Measurements from ENCODE around the gene CLEC19A. TPM values are rescaled to one million over a fixed set of nuclear protein-coding genes. Genes with fewer than 3 reads are reported as not detected.

The CLEC19A gene
- total RNA-seq, 1 experiment from 2014 or later, result 0.41 TPM

GRCh38 chr16:19356024-19356952, 70.8 kb downstream of the CLEC19A start:
- no peak for DNase-seq
- H3K4me1 ChIP-seq (replicated peaks; ENCODE audit: insufficient read depth), result no peaks in the 10 kb centered on the region
- ChIA-PET POLR2A (ENCODE audit: unreplicated experiment) (no interaction called here), CTCF (no interaction called here)
- H3K4me3 ChIP-seq, result no peak overlapping the region
- H3K36me3 ChIP-seq (ENCODE audit: low read depth), result no peaks in the 10 kb centered on the region
- no peaks in the 10 kb centered on the region for H3K9me2 ChIP-seq (ENCODE audit: insufficient read depth)
- no peak overlapping the region for H2AFZ ChIP-seq
- no peaks in the 10 kb centered on the region for H3K27me3 ChIP-seq (ENCODE audit: insufficient read depth, low read depth)
- TF ChIP-seq EZH2 (IDR thresholded peaks at IDR 0.05; ENCODE audit: low read depth), result no peak
- TF ChIP-seq CTCF (conservative IDR thresholded peaks at IDR 0.05), result no peak
- no peaks in the 10 kb centered on the region for H4K20me1 ChIP-seq (ENCODE audit: insufficient read depth)
- H3K9me3 ChIP-seq (ENCODE audit: insufficient read depth, low read depth), result no peaks in the 10 kb centered on the region
- no peaks in the 10 kb centered on the region for H3K79me2 ChIP-seq (ENCODE audit: low read depth)
- H3K4me2 ChIP-seq, result no peak overlapping the region
- no TSS peak for BruUV-seq (replicated peaks)
- intact Hi-C loops (cut with micrococcal nuclease; ENCODE audit: unreplicated experiment), result no loop called here
- H3F3A ChIP-seq (ENCODE audit: insufficient read depth, low read depth), result no peaks in the 10 kb centered on the region
- no peak overlapping the region for H3K27ac ChIP-seq

GRCh38 chr16:19359556-19359955, 74.0 kb downstream of the CLEC19A start:
- Histone ChIP-seq H3K36me3 (ENCODE audit: low read depth) (no peaks in the 10 kb centered on the region), H2AFZ (no peak overlapping the region), H3K27me3 (ENCODE audit: insufficient read depth, low read depth) (no peaks in the 10 kb centered on the region), H3K27ac (no peak overlapping the region), H3K9me3 (ENCODE audit: insufficient read depth, low read depth) (no peaks in the 10 kb centered on the region), H3K4me1 (replicated peaks; ENCODE audit: insufficient read depth) (no peaks in the 10 kb centered on the region), H3K4me3 (no peak overlapping the region), H3K9me2 (ENCODE audit: insufficient read depth) (no peaks in the 10 kb centered on the region), H3K79me2 (ENCODE audit: low read depth) (no peaks in the 10 kb centered on the region), H3F3A (ENCODE audit: insufficient read depth, low read depth) (no peaks in the 10 kb centered on the region), H4K20me1 (ENCODE audit: insufficient read depth) (no peaks in the 10 kb centered on the region), H3K4me2 (no peak overlapping the region)
- ChIA-PET POLR2A (ENCODE audit: unreplicated experiment) (interaction anchor here (0.6 kb wide), 1 partner anchor 15 kb away, joined by 5 read pairs; no protein-coding TSS in a partner anchor), CTCF (no interaction called here)
- intact Hi-C loops (cut with micrococcal nuclease; ENCODE audit: unreplicated experiment), result no loop called here
- DNase-seq, result no peak
- TF ChIP-seq CTCF (conservative IDR thresholded peaks at IDR 0.05) (no peak), EZH2 (IDR thresholded peaks at IDR 0.05; ENCODE audit: low read depth) (no peak)
- no TSS peak for BruUV-seq (replicated peaks)

Other genes starting within 250 kb of the CLEC19A start
- 26.9 and 30.7 TPM in 2 replicates for gene COQ7, start 218.1 kb upstream of the CLEC19A start, total RNA-seq (2021)
- gene ITPRIPL2, start 171.8 kb upstream of the CLEC19A start, total RNA-seq (2021), result 117 and 142 TPM in 2 replicates
- 36.6 and 45.2 TPM in 2 replicates for gene SYT17, start 117.5 kb upstream of the CLEC19A start, total RNA-seq (2021)
- gene TMC5, start 132.2 kb downstream of the CLEC19A start, total RNA-seq (2021), result 22.1 and 52.5 TPM in 2 replicates
- 131 and 154 TPM in 2 replicates for gene GDE1, start 236.4 kb downstream of the CLEC19A start, total RNA-seq (2021)
- 23.4 and 31.9 TPM in 2 replicates for gene CCP110, start 238.2 kb downstream of the CLEC19A start, total RNA-seq (2021)

Data from PC-9 (cell line).